NOMO-1 treated with DMSO at 0.1 percent for 48 hours (cell line): ENCODE results near the gene DQX1.
"Not testable (repeated sequence)": the region's sequence is repeated elsewhere in the genome, so short reads cannot be mapped to it uniquely, and the experiment has no call there.

Source experiments
- DNase-seq: peaks from one replicate; lab custom pipeline; 2025; ENCODE audit not compliant: unreplicated experiment; lab: John Stamatoyannopoulos, UW

Gene DQX1

GRCh38 chr2:74497777-74498499 is 28.1 kb downstream of the DQX1 start:
- DNase-seq: no peak

- no peak for DNase-seq
Measured at GRCh38 chr2:74496997-74497776, 28.8 kb downstream of the DQX1 start.

- DNase-seq: no peak
Measured at GRCh38 chr2:74495440-74495839, 30.6 kb downstream of the DQX1 start.

- DNase-seq: no peak
Measured at GRCh38 chr2:74493546-74493945, 32.5 kb downstream of the DQX1 start.

DNA sequence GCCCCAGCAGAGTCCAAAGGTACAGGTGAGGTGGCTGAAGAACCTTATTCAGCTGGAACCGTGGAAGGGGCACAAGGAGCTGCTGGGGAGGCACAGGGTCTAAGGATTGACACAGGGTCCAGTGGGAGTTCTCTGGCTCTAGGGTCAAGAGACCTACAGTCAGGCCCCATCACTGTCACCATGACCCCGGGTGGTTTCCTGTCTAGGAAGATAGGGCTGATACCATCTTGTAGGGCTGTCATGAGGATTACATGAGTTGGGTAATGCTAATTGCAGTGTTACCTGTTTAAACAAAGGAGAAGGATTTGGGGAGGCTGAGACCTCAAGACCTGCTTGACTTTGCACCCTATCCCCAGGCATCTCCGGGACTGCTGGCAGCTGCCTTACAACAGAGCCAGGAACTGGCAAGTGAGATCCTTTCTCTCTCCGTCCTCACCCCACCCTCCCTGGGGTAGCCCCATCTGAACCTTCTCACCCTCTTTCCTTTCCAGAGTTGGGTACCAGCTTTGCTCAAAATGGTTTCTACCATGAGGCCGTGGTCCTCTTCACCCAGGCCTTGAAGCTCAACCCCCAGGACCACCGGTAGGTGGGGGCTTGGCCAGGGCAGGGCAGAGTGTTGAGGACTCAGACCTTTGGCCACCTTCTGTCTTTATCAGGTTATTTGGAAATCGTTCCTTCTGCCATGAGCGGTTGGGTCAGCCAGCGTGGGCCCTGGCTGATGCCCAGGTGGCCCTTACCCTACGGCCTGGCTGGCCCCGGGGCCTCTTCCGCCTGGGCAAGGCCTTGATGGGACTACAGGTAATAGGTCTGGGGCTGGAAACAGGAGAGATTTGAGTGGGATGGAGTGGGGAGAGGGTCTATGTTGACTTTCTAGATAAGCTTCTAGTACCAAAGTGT is 34.1 kb downstream of the DQX1 start:
- DNase-seq: no peak

DNA sequence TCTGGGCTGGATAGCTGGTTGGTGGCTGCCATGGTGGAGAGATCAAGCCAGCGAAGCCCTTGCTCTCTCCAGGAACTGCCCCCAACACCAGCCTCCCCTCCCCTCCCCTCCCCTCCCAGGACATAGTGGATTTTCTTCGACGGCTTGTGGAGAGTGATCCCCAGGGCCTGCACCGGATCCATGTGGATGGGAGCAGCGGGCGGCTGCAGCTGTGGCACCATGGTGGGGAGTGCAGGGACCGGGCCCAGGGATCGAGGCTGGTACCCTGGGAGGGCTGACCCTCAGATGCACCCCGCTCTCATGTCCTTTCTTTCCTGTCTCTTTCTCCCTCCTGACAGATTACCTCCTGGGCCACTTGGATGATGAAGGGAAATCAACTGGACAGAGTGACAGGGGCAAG is 36.1 kb downstream of the DQX1 start:
- no peak for DNase-seq

- no peak for DNase-seq
Measured at GRCh38 chr2:74488643-74489481, 37.2 kb downstream of the DQX1 start.

DNA sequence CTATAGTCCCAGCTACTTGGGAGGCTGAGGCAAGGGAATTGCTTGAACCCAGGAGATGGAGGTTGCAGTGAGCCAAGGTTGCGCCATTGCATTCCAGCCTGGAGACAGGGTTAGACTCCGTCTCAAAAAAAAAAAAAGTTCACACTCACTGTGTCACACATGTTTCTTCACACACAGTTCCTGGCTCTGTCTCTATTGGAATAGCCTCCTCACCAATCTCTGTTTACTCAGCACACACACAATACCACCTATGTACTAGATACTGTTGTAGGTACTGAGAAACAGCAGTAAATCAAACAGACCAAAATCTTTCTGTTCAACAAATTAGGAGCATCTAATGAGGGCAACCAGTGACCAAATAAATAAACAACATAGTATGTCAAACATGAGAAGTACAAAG is 39.9 kb downstream of the DQX1 start:
- DNase-seq: no peak

DNA sequence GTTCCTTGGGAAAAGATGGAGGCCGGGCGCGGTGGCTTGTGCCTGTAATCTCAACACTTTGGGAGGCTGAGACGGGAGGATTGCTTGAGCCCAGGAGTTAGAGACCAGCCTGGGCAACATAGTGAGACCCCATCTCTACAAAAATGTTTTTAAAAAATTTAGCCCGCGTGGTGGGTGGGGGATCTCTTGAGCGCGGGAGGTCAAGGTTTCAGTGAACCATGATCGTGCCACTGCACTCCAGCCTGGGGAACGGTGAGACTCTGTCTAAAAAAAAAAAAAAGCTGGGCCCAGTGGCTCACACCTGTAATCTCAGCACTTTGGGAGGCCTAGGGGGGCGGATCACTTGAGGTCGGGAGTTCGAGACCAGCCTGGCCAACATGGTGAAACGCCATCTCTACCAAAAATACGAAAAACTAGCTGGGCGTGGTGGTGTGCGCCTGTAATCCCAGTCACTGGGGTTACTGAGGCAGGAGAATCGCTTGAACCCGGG is 42.3 kb downstream of the DQX1 start:
- DNase-seq: not testable (repeated sequence)

GRCh38 chr2:74482801-74483674 is 43.0 kb downstream of the DQX1 start, which contains the start of the genes CCDC142 and TTC31:
Gene CCDC142, minus strand, starts transcription at chr2:74482998. Its CDS starts 161 bp downstream, at chr2:74482837.
Gene TTC31, plus strand, starts transcription at chr2:74483081. Its CDS starts 15 bp downstream, at chr2:74483096.
- DNase-seq: peak; percentile 96

DNA sequence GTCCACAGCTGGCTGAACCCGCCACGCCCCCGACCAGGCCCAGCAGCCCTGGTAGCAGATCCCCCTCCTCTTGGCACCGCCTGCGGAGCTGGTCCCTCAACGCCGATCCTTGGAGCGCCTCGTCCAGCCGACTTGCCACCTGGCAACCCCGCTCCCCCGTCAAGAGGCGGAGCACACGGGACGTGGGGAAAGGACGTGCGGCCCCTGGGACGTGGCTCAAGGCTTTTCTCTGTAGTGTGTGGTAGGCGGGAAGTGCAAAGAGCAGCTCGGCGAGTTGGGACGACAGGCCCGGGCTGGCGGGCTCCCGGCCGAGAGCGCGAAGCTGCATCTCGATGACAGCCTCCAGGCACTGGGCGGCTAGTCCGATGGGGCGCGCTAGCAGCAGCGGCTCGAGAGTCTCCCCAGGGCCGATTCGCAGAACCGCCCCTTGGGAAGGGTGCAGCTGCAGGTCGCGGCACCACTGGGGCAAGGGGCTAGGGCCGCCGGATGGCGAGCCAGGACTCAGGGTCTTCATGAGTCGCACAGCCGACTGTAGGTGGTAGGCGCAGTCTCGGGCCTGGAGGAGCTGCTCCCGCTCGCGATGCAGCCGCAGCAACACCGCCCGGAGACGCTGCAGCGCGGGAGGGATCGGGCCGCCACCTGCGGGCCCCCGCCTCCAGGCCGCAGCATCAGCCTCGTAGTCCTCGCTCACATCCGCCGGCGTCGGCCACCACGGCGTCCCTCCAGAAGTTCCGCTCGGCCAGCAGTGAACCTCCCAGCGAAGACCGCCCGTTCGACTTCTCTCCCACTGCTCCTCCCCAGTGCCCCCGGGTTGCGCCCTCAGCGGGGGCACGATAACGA is 43.9 kb downstream of the DQX1 start:
- DNase-seq: peak; percentile 71

- DNase-seq: no peak
Measured at GRCh38 chr2:74481431-74481830, 44.6 kb downstream of the DQX1 start.

DNA sequence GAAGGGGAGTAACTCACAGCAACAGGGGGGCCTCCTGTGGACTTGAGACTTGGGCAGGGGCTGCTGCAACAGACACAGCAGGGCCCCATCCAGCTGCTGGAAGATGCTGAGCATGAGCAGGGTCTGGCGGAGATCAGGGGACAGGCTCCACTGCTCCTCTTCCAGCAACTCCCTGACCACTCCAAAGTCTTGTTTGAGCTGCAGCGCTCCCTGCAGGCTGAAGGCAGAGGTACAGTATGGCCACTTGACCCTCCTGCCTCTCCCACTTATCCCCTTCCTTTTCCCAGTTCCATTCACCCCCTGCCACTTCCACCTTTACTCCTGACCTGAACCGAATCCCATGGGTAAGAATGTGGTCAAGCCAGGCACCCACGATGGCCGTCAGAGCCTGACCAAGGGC is 51.1 kb downstream of the DQX1 start:
- DNase-seq: no peak

GRCh38 chr2:74474481-74474880 is 51.5 kb downstream of the DQX1 start:
- no peak for DNase-seq

GRCh38 chr2:74472945-74473258 is 53.1 kb downstream of the DQX1 start:
- no peak for DNase-seq

DNA sequence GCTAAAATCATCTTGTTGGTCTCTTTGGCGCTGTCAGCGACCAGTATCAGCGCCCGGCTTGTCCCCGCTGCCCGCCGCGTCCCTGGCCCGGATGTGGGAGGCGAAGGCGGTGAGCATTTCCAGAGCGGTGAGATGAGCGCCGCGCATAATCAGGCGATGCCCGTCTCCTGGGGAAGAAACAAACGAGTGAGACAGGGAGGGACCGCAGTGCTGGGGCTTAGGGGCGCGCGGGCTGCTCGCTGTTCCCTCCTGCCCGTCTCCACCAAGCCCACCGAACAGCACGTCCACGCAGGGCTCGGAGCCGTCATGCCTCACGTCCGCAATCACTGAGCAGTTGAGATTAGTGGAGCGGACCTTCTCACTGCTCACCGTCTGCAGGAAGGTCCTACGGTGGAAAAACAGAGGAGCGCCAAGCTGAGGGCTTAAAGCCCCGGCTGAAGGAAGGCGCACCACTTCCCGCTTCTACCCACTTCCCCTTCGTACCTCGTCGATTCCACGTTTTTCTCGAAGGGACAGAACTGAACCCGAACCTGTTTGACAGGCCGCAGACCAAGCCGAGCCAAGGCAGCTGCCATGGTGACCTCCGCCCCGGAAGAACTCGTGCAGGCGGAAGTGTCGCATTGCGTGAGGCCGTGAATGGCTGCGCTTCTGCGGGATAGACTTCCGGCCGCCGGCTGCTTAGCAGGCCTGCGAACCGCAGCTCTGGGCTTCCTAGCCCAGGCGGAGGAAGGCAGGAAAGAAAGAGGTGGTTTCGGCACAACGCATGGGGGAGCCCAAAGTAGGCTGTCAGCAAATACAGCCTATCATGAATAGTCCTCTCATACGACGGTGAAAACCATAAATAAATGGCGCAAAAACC is 53.7 kb downstream of the DQX1 start, which contains the start of gene MRPL53:
TSS of gene MRPL53 (minus strand) at position 595 of the 859 bp plus-strand sequence. CDS start at position 575, 20 bp downstream.
- DNase-seq: peak; percentile 89

GRCh38 chr2:74471332-74472065 is 54.5 kb downstream of the DQX1 start:
- DNase-seq: no peak
